Kidney (tissue), 14 donors: Measurements from ENCODE around the gene ZNF337. TPM values are rescaled to one million over a fixed set of nuclear protein-coding genes. Genes with fewer than 3 reads are reported as not detected.
A peak's percentile ranks its signal among the peaks of the same experiment; 100 is the strongest.
"Not testable (repeated sequence)": the region's sequence is repeated elsewhere in the genome, so short reads cannot be mapped to it uniquely, and the experiment has no call there.

Experiments
- DNase-seq, 5 donors: peaks; one replicate each; pipeline ENCODE4 v3.0.0-alpha.2; 2013 to 2020
- FAIRE-seq: peaks from 2 replicates; lab custom pipeline; 2012; peaks lifted over from hg19 to GRCh38; lab: Jason Lieb, UNC
- H3K27ac ChIP-seq, 2 donors: one replicate each; pipeline ENCODE4 v1.7.0; 2013; ENCODE audit warnings: low read depth in 2 of 2, low read length in 2 of 2, inconsistent platforms in 1 of 2
- H3K27me3 ChIP-seq: one replicate; pipeline ENCODE4 v1.7.1; 2013; ENCODE audit warnings: low read length, inconsistent platforms; ENCODE audit not compliant: control insufficient read depth, insufficient read depth
- H3K36me3 ChIP-seq, 3 donors: one replicate each; pipeline versions ENCODE4 v1.7.0 to v1.7.1; 2013; ENCODE audit warnings: low read length in 3 of 3, control low read depth in 1 of 3, inconsistent platforms in 1 of 3; ENCODE audit not compliant: insufficient read depth in 3 of 3, control insufficient read depth in 2 of 3
- H3K4me1 ChIP-seq, 3 donors: one replicate each; pipeline versions ENCODE4 v1.7.0 to v1.7.1; 2013; ENCODE audit warnings: low read length in 3 of 3, inconsistent platforms in 1 of 3, low read depth in 1 of 3; ENCODE audit not compliant: control insufficient read depth in 2 of 3, insufficient read depth in 2 of 3
- H3K4me3 ChIP-seq, 3 donors: one replicate each; pipeline versions ENCODE4 v1.7.0 to v1.8.1; 2013; ENCODE audit warnings: low read length in 3 of 3, control low read depth in 1 of 3, inconsistent platforms in 1 of 3
- H3K9ac ChIP-seq, 3 donors: one replicate each; pipeline versions ENCODE4 v1.7.0 to v1.7.1; 2013; ENCODE audit warnings: low read length in 3 of 3, control low read depth in 1 of 3, inconsistent platforms in 1 of 3
- H3K9me3 ChIP-seq, 3 donors: one replicate each; pipeline versions ENCODE4 v1.7.0 to v1.7.1; 2013; ENCODE audit warnings: low read length in 3 of 3, control low read depth in 1 of 3, inconsistent platforms in 1 of 3; ENCODE audit not compliant: control insufficient read depth in 2 of 3, insufficient read depth in 1 of 3
- CTCF ChIP-seq: IDR thresholded peaks from 3 replicates; pipeline ENCODE4 v1.5.1; 2012; ENCODE audit warnings: mild to moderate bottlenecking, moderate library complexity, borderline replicate concordance; ENCODE audit not compliant: insufficient read depth; ENCODE audit errors: extremely low read depth
- intact Hi-C: fragments of 100-400 bp; cut with DNase I; formaldehyde crosslinking; loops from one replicate; pipeline ENCODE4 v1.11.1; 2022
- polyA plus RNA-seq: library from polyadenylated mRNA; stranded (reverse); fragments of 350-450 nt; fragmentation: Illumina TruSeq; extraction: RNeasy Lipid Tissue Mini Kit (QIAGEN cat#74804); gene quantifications from one replicate; pipeline ENCODE4 v1.2.3, GENCODE V29; 2014; ENCODE audit warnings: low read depth, low replicate concordance; ENCODE audit not compliant: insufficient read depth
- total RNA-seq: library from RNA; stranded (reverse); fragmentation: NEBNext Ultra II Directional; extraction: Animal tissue kit (Norgen Biotek cat#: 25700); gene quantifications from one replicate; pipeline ENCODE4 v1.2.1, GENCODE V29; 2021
- donor health status: control.
- donor health status: control.
- donor health status: control.
- donor health status: control.
- donor health status: control.
- donor health status: DM: yes; HTN: yes; CAD: no.
- donor health status: Normal renal cell carcinoma (clear cell type).

The ZNF337 gene
- total and polyA plus RNA-seq, 2 donors from 2014 or later, result 9.2 to 17.1 TPM

DNA sequence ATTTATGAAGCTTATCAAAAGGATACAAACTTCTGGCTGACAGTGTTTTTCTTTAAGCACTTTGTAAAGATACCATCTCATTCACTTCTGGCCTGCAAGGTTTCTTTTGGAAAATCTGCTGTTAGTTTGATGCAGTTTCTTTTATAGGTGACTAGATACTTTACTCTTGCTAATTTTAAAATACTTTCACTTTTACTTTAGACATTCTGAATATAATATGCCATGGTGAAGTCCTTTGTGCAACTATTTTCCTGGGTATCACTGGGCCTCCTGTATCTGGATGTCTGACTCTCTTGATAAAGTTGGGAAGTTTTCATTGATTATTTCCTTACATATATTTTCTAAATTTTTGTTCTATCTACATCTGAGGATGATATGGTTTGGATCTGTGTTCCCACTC lies 29.0 kb upstream of the ZNF337 start:
- TF ChIP-seq CTCF, result no peak
- Histone ChIP-seq H3K9ac (no peak overlapping the region), H3K27me3 (no peaks in the 10 kb centered on the region), H3K4me1 (no peaks in the 10 kb centered on the region), H3K9me3 (peaks cover 0 to 7% (median 0%) of the 10 kb centered on the region in 3 donors), H3K36me3 (no peaks in the 10 kb centered on the region), H3K27ac (no peak overlapping the region), H3K4me3 (no peak overlapping the region)
- no peak for DNase-seq
- FAIRE-seq, result no peak
- intact Hi-C loops, result no loop called here

DNA sequence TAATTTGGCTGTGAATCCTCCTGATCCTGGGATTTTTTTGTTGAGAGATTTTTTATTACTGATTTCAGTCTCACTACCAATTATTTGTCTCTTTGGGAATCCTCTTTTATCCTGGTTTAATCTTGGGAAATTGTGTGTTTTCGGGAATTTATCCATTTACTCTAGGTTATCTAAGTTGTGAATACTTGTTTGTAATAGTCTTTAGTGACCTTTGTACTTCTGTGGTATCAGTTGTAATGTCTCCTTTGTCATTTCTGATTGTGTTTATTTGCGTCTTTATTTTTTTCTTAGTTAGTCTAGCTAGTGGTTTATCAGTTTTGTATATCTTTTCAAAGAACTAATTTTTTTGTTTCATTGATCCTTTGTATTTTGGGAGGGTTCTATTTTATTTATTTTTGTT lies 27.3 kb upstream of the ZNF337 start:
- peaks cover 0 to 7% (median 0%) of the 10 kb centered on the region in 3 donors for H3K9me3 ChIP-seq
- intact Hi-C loops, result no loop called here
- FAIRE-seq (no peak), DNase-seq (no peak)
- H3K27ac ChIP-seq, result no peak overlapping the region
- H3K4me3 ChIP-seq, result no peak overlapping the region
- H3K4me1 ChIP-seq, result no peaks in the 10 kb centered on the region
- H3K27me3 ChIP-seq, result no peaks in the 10 kb centered on the region
- TF ChIP-seq CTCF, result no peak
- no peak overlapping the region for H3K9ac ChIP-seq
- H3K36me3 ChIP-seq, result no peaks in the 10 kb centered on the region

DNA sequence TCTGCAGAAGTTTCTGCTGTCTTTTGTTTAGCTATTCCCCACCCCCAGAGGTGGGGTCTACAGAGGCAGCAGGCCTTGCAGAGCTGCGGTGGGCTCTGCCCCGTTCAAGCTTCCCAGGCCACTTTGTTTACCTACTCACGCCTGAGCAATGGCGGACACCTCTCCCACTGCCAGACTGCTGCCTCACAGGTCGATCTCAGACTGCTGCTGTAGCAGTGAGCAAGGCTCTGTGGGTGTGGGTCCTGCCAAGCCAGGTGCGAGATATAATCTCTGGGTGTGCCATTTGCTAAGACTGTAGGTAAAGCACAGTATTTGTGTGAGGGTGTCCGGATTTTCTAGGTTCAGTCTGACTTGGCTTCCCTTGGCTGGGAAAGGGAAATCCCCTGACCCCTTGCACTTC lies 23.6 kb upstream of the ZNF337 start:
- no peaks in the 10 kb centered on the region for H3K4me1 ChIP-seq
- DNase-seq (peak in 1 of 5 donors; percentile 52), FAIRE-seq (no peak)
- H3K9me3 ChIP-seq, result no peaks in the 10 kb centered on the region
- H3K27me3 ChIP-seq, result no peaks in the 10 kb centered on the region
- TF ChIP-seq CTCF, result no peak
- H3K36me3 ChIP-seq, result no peaks in the 10 kb centered on the region
- intact Hi-C loops, result no loop called here
- H3K9ac ChIP-seq, result no peak overlapping the region
- H3K4me3 ChIP-seq, result no peak overlapping the region
- H3K27ac ChIP-seq, result no peak overlapping the region

DNA sequence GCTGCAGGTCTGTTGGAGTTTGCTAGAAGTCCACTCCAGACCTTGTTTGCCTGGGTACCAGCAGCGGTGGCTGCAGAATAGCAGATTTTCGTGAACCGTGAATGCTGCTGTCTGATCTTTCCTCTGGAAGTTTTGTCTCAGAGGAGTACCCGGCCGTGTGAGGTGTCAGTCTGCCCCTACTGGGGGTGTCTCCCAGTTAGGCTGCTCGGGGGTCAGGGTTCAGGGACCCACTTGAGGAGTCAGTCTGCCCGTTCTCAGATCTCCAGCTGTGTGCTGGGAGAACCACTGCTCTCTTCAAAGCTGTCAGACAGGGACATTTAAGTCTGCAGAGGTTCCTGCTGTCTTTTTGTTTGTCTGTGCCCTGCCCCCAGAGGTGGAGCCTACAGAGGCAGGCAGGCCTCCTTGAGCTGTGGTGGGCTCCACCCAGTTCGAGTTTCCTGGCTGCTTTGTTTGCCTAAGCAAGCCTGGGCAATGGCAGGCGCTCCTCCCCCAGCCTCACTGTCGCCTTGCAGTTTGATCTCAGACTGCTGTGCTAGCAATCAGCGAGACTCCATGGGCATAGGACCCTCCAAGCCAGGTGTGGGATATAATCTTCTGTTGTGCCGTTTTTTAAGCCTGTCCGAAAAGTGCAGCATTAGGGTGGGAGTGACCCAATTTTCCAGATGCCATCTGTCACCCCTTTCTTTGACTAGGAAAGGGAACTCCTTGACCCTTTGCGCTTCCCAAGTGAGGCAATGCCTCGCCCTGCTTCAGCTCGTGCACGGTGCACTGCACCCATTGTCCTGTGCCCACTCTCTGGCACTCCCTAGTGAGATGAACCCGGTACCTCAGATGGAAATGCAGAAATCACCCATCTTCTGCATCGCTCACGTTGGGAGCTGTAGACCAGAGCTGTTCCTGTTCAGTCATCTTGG lies 22.5 kb upstream of the ZNF337 start:
- H3K4me3 ChIP-seq, H3K9ac ChIP-seq, intact Hi-C loops, H3K27ac ChIP-seq, FAIRE-seq, H3K9me3 ChIP-seq, H3K4me1 ChIP-seq, H3K27me3 ChIP-seq, H3K36me3 ChIP-seq: not testable (repeated sequence)
- DNase-seq, result peak in 1 of 5 donors; percentile 22
